Muscle layer of duodenum (tissue), 2 donors: Measurements from ENCODE around the gene SH3PXD2A.
A peak's percentile ranks its signal among the peaks of the same experiment; 100 is the strongest.

Experiments
- H3K27ac ChIP-seq: one replicate; pipeline ENCODE4 v1.7.0; 2013; ENCODE audit warnings: mild to moderate bottlenecking, low read length
- H3K27me3 ChIP-seq: one replicate; pipeline ENCODE4 v1.7.0; 2013; ENCODE audit warnings: low read depth, mild to moderate bottlenecking, control low read depth, low read length
- H3K36me3 ChIP-seq, 2 donors: one replicate each; pipeline ENCODE4 v1.7.0; 2013; ENCODE audit warnings: low read length in 2 of 2, control low read depth in 1 of 2, mild to moderate bottlenecking in 1 of 2; ENCODE audit not compliant: insufficient read depth in 2 of 2, control insufficient read depth in 1 of 2
- H3K4me1 ChIP-seq, 2 donors: one replicate each; pipeline ENCODE4 v1.7.0; 2013; ENCODE audit warnings: low read length in 2 of 2, mild to moderate bottlenecking in 2 of 2, control low read depth in 1 of 2, moderate library complexity in 1 of 2; ENCODE audit not compliant: insufficient read depth in 2 of 2, control insufficient read depth in 1 of 2
- H3K4me3 ChIP-seq, 2 donors: one replicate each; pipeline ENCODE4 v1.7.0; 2013; ENCODE audit warnings: low read length in 2 of 2, low read depth in 1 of 2, mild to moderate bottlenecking in 1 of 2
- H3K9me3 ChIP-seq, 2 donors: one replicate each; pipeline ENCODE4 v1.7.0; 2013; ENCODE audit warnings: low read length in 2 of 2, control low read depth in 1 of 2, mild to moderate bottlenecking in 1 of 2; ENCODE audit not compliant: control insufficient read depth in 1 of 2
- donor health status: healthy.

The SH3PXD2A gene

GRCh38 chr10:103890194-103890658 lies 34.9 kb upstream of the SH3PXD2A start:
- peak overlapping the region; percentile 60 for H3K27ac ChIP-seq
- H3K9me3 ChIP-seq, result no peaks in the 10 kb centered on the region
- H3K36me3 ChIP-seq, result peaks cover 23 to 25% of the 10 kb centered on the region in 2 donors
- no peaks in the 10 kb centered on the region for H3K27me3 ChIP-seq
- no peak overlapping the region for H3K4me3 ChIP-seq
- peaks cover 18 to 35% of the 10 kb centered on the region in 2 donors for H3K4me1 ChIP-seq

DNA sequence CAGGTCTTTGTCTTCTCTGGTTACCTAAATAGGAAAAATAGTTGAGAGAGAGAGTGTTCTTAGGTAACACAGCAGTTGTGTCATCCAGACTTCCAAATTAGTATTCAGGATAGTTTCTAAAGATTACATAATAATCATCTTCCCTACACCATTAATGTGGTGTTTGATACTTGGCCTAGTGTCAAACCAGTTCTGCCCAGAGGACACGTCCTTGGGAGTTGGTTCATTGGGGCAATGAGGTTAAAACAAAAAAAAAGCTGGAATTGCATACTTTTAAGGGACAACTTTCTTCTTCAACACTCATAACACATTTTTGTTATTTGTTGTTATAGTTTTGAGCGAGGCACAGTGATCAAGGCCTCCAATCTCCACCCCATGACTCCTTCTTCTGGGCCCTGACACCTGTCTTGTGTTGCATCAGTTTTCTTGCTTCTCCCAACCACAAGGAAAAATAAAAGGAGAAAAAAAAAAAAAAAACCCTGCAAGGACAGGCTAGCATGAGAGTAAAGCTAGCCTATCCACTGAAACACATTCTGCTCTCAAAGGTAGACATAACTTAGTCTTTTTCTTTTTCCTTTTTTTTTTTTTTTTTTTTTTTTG lies 33.8 kb upstream of the SH3PXD2A start:
- H3K27ac ChIP-seq, result peak overlapping the region; percentile 50
- H3K27me3 ChIP-seq, result no peaks in the 10 kb centered on the region
- no peak overlapping the region for H3K4me3 ChIP-seq
- H3K9me3 ChIP-seq, result no peaks in the 10 kb centered on the region
- peaks cover 12 to 35% of the 10 kb centered on the region in 2 donors for H3K4me1 ChIP-seq
- H3K36me3 ChIP-seq, result peaks cover 20 to 23% of the 10 kb centered on the region in 2 donors

DNA sequence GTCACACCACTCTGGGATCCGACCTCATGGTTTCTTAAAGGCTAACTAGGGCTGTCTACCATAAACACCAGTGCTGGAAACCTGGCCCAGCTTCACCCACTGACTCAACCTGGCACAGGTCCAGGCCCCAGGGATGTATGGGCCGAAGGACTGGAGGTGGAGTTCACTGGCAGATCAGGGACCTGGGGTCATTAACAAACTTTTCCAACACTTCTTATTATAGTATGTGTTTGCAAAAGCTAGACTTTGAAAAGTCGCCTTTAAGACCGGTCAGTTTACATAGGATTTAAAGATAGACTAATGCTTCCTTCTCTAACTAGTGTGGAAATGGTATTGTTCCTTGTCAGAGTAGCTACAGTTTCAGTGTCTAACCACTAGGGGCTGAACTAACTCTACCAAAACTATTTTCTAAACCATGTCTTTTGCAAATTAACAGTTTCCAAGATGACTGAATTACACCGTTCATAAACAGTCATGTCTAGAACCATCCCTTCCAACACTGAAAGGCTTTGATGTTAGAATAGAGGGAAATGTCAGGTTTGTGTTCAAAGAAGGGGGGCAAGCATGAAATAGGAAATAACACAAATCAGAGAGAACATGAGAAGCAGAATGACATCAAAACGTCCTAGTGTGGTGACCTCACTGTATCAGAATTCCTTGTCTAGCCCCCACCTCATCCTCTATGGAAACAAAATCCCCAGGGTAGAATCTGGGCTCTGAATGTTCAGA lies 32.9 kb upstream of the SH3PXD2A start:
- H3K9me3 ChIP-seq, result no peaks in the 10 kb centered on the region
- no peak overlapping the region for H3K4me3 ChIP-seq
- peak overlapping the region; percentile 50 for H3K27ac ChIP-seq
- H3K27me3 ChIP-seq, result no peaks in the 10 kb centered on the region
- H3K36me3 ChIP-seq, result peaks cover 20 to 23% of the 10 kb centered on the region in 2 donors
- peaks cover 6 to 30% of the 10 kb centered on the region in 2 donors for H3K4me1 ChIP-seq

GRCh38 chr10:103885617-103886016 lies 30.2 kb upstream of the SH3PXD2A start:
- no peaks in the 10 kb centered on the region for H3K27me3 ChIP-seq
- no peak overlapping the region for H3K4me3 ChIP-seq
- peaks cover 27% of the 10 kb centered on the region in 2 donors for H3K36me3 ChIP-seq
- H3K27ac ChIP-seq, result no peak overlapping the region
- peaks cover 6 to 30% of the 10 kb centered on the region in 2 donors for H3K4me1 ChIP-seq
- no peaks in the 10 kb centered on the region for H3K9me3 ChIP-seq

GRCh38 chr10:103884681-103885139 lies 29.3 kb upstream of the SH3PXD2A start:
- H3K9me3 ChIP-seq, result no peaks in the 10 kb centered on the region
- peaks cover 6 to 30% of the 10 kb centered on the region in 2 donors for H3K4me1 ChIP-seq
- no peaks in the 10 kb centered on the region for H3K27me3 ChIP-seq
- peaks cover 31 to 35% of the 10 kb centered on the region in 2 donors for H3K36me3 ChIP-seq
- no peak overlapping the region for H3K27ac ChIP-seq
- H3K4me3 ChIP-seq, result no peak overlapping the region

GRCh38 chr10:103882285-103883007 lies 27.1 kb upstream of the SH3PXD2A start:
- Histone ChIP-seq H3K4me1 (peaks cover 0 to 15% of the 10 kb centered on the region in 2 donors), H3K36me3 (peaks cover 42 to 51% of the 10 kb centered on the region in 2 donors), H3K27ac (no peak overlapping the region), H3K4me3 (no peak overlapping the region), H3K27me3 (no peaks in the 10 kb centered on the region), H3K9me3 (no peaks in the 10 kb centered on the region)

DNA sequence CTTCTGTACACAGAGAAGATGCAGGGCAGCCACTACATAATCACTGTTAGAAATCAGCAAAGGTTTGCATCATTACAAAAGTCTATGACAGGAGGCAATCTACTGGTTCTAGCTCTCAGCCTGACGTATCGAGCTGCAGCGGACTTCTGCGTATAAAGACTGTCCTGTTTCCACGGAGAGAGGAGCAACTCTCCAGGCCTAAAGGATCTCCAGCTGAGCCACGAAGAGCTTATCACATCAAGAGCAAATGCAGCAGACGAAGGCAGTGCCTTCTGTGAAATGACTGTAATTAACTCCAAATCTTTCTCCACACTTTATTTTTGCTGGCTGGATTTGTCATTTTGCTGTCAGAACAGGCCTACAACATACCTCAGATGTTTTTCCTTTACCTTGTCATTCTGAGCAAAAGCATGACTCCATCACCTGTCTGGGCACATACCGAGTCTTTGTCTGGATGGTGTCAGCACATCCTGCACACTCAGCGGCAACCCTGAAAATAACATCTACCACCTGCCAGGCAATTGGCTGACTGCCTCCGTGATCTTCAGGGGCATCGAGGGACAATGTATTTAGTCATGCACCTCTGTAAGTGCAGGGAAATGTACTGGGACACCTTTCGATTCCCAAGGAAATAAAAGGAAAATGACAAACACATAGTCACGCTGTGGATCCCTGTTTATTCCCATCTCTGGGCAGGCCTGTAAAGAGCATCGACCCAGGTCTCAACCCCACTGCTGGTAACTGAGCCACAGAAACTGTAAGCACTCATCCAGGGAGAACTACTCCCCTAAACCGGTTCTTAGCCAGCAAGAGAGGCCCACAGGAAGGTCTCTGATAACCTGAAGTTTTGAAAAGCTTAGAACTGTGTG lies 26.3 kb upstream of the SH3PXD2A start:
- Histone ChIP-seq H3K36me3 (peaks cover 37 to 44% of the 10 kb centered on the region in 2 donors), H3K27me3 (no peaks in the 10 kb centered on the region), H3K4me3 (no peak overlapping the region), H3K27ac (no peak overlapping the region), H3K4me1 (peaks cover 0 to 13% of the 10 kb centered on the region in 2 donors), H3K9me3 (no peaks in the 10 kb centered on the region)

DNA sequence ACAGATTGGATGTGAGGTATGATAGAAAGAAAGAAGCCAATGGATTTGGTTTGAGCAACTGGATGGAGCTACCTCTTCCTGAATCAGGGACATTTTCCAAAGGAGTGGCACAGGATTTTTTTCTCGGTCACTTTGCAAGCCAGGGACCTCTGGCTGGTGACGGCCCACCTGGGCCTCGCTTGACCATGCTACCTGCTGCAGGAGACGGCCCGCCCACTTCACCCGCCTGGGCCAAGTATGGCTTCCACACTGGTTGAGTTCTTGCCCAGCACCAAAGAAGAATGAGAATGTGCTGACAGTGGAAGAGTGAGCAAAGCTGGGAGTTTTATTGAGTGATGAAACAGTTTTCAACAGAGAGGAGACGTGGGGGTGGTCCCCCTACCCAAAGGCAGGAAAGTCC lies 24.5 kb upstream of the SH3PXD2A start:
- Histone ChIP-seq H3K27ac (no peak overlapping the region), H3K27me3 (no peaks in the 10 kb centered on the region), H3K4me3 (no peak overlapping the region), H3K36me3 (peaks cover 36 to 40% of the 10 kb centered on the region in 2 donors), H3K4me1 (peaks cover 0 to 6% of the 10 kb centered on the region in 2 donors), H3K9me3 (no peaks in the 10 kb centered on the region)

- Histone ChIP-seq H3K4me1 (peaks cover 0 to 2% of the 10 kb centered on the region in 2 donors), H3K36me3 (peaks cover 36 to 40% of the 10 kb centered on the region in 2 donors), H3K27me3 (no peaks in the 10 kb centered on the region), H3K27ac (no peak overlapping the region), H3K4me3 (no peak overlapping the region), H3K9me3 (no peaks in the 10 kb centered on the region)
Measured at GRCh38 chr10:103879409-103879808, 24.0 kb upstream of the SH3PXD2A start.

GRCh38 chr10:103877861-103878260 lies 22.5 kb upstream of the SH3PXD2A start:
- Histone ChIP-seq H3K36me3 (peaks cover 36 to 40% of the 10 kb centered on the region in 2 donors), H3K4me3 (no peak overlapping the region), H3K9me3 (no peaks in the 10 kb centered on the region), H3K27me3 (no peaks in the 10 kb centered on the region), H3K27ac (no peak overlapping the region), H3K4me1 (no peaks in the 10 kb centered on the region)
